H1 (cell line): ENCODE measurements around the gene CDKN1B. TPM values are rescaled to one million over a fixed set of nuclear protein-coding genes. Genes with fewer than 3 reads are reported as not detected.

Experiments
- CTCF ChIA-PET: fragments of 300-600 bp; sonication (Branson Sonifier 250); formaldehyde crosslinking; loops from one replicate; lab custom pipeline; 2021; ENCODE audit not compliant: partially characterized antibody; lab: Charles Lee
- POLR2A ChIA-PET: fragments of 300-600 bp; sonication (Branson Sonifier 250); formaldehyde crosslinking; loops from one replicate; lab custom pipeline; 2021; ENCODE audit warnings: inconsistent platforms; ENCODE audit not compliant: partially characterized antibody; lab: Charles Lee
- DNase-seq, 2 experiments: peaks; one replicate each; pipeline versions ENCODE4 v3.0.0 to v3.0.0-alpha.2; 2010 to 2022; ENCODE audit warnings: low spot score in 2 of 2, low read depth in 1 of 2, mixed read lengths in 1 of 2
- FAIRE-seq: peaks from 2 replicates; lab custom pipeline; 2011; peaks lifted over from hg19 to GRCh38; lab: Jason Lieb, UNC
- H2AFZ ChIP-seq: 2 replicates; pipeline ENCODE4 v1.8.1; 2012; ENCODE audit warnings: low read length, inconsistent platforms
- H2AK5ac ChIP-seq: 2 replicates; pipeline ENCODE4 v1.6.1; 2013; ENCODE audit warnings: low read depth, low read length
- H2BK120ac ChIP-seq: replicated peaks from 2 replicates; pipeline ENCODE3; 2013; ENCODE audit warnings: low read depth, low read length, inconsistent platforms
- H2BK12ac ChIP-seq: 2 replicates; pipeline ENCODE4 v1.6.1; 2013; ENCODE audit warnings: low read depth, low read length
- H2BK15ac ChIP-seq: 2 replicates; pipeline ENCODE4 v1.6.1; 2013; ENCODE audit warnings: low read length
- H2BK20ac ChIP-seq: 2 replicates; pipeline ENCODE4 v1.6.1; 2013; ENCODE audit warnings: low read length
- H2BK5ac ChIP-seq: 2 replicates; pipeline ENCODE4 v1.6.1; 2013; ENCODE audit warnings: low read depth, low read length
- H3K14ac ChIP-seq: 2 replicates; pipeline ENCODE4 v1.6.1; 2013; ENCODE audit warnings: inconsistent platforms; ENCODE audit not compliant: insufficient read length
- H3K18ac ChIP-seq: 2 replicates; pipeline ENCODE4 v1.6.1; 2013; ENCODE audit warnings: low read length; ENCODE audit errors: extremely low read depth
- H3K23ac ChIP-seq: 2 replicates; pipeline ENCODE4 v1.6.1; 2013; ENCODE audit warnings: inconsistent platforms; ENCODE audit not compliant: insufficient read length
- H3K23me2 ChIP-seq: 2 replicates; pipeline ENCODE4 v1.6.1; 2013; ENCODE audit warnings: low read depth, low read length
- H3K27ac ChIP-seq: 2 replicates; pipeline ENCODE4 v1.6.1; 2011; ENCODE audit warnings: low read depth, low read length, inconsistent platforms
- H3K27me3 ChIP-seq, 4 experiments: replicated peaks in 1 of 4; 1 replicate in 1 of 4; 2 replicates in 3 of 4; pipeline versions ENCODE4 v1.6.1 to v1.8.1; 2011 to 2013; ENCODE audit warnings: low read length in 3 of 4, mild to moderate bottlenecking in 3 of 4, inconsistent platforms in 2 of 4, mixed read lengths in 2 of 4, moderate library complexity in 1 of 4; ENCODE audit not compliant: control insufficient read depth in 3 of 4, insufficient read depth in 3 of 4; ENCODE audit errors: extremely low read depth in 1 of 4
- H3K36me3 ChIP-seq, 4 experiments: 2 replicates each; pipeline versions ENCODE4 v1.6.1 to v1.8.1; 2011 to 2013; ENCODE audit warnings: mild to moderate bottlenecking in 4 of 4, low read length in 3 of 4, moderate library complexity in 2 of 4, control low read depth in 1 of 4, inconsistent platforms in 1 of 4; ENCODE audit not compliant: insufficient read depth in 4 of 4, control insufficient read depth in 2 of 4
- H3K4ac ChIP-seq: replicated peaks from 2 replicates; pipeline ENCODE3; 2013; ENCODE audit warnings: low read length, low read depth, mixed read lengths, inconsistent platforms; ENCODE audit not compliant: insufficient read length
- H3K4me1 ChIP-seq, 4 experiments: replicated peaks in 1 of 4; 1 replicate in 1 of 4; 2 replicates in 3 of 4; pipeline versions ENCODE4 v1.6.1 to v1.8.1; 2011 to 2013; ENCODE audit warnings: low read length in 3 of 4, inconsistent platforms in 2 of 4, mixed read lengths in 1 of 4; ENCODE audit not compliant: insufficient read depth in 4 of 4, control insufficient read depth in 3 of 4
- H3K4me2 ChIP-seq, 2 experiments: 2 replicates each; pipeline versions ENCODE4 v1.6.1 to v1.8.1; 2011 to 2013; ENCODE audit warnings: low read depth in 2 of 2, low read length in 2 of 2, control low read depth in 1 of 2, inconsistent platforms in 1 of 2, mild to moderate bottlenecking in 1 of 2; ENCODE audit not compliant: insufficient read depth in 1 of 2
- H3K4me3 ChIP-seq, 4 experiments: fragments of 200-600, 300-600 bp in 1 of 4; sonication (generic), shearing (Covaris generic), sonication (Bioruptor Twin) in 1 of 4; 2 replicates each; pipeline versions ENCODE4 v1.5.1 to v1.8.1; 2011 to 2016; ENCODE audit warnings: low read length in 4 of 4, low read depth in 3 of 4, control low read depth in 2 of 4, inconsistent platforms in 2 of 4, mild to moderate bottlenecking in 2 of 4, mixed read lengths in 1 of 4, moderate library complexity in 1 of 4; ENCODE audit not compliant: insufficient read depth in 2 of 4; ENCODE audit errors: extremely low read depth in 1 of 4
- H3K56ac ChIP-seq: replicated peaks from 2 replicates; pipeline ENCODE3; 2013; ENCODE audit warnings: low read depth, mild to moderate bottlenecking, mixed read lengths, low read length, inconsistent platforms; ENCODE audit not compliant: insufficient read length
- H3K79me1 ChIP-seq: 2 replicates; pipeline ENCODE4 v1.6.1; 2013; ENCODE audit warnings: low read depth, low read length, control low read depth
- H3K79me2 ChIP-seq, 2 experiments: 2 replicates each; pipeline versions ENCODE4 v1.6.1 to v1.8.1; 2012 to 2013; ENCODE audit warnings: low read length in 2 of 2, mild to moderate bottlenecking in 2 of 2, inconsistent platforms in 1 of 2; ENCODE audit not compliant: insufficient read depth in 2 of 2, control insufficient read depth in 1 of 2
- H3K9ac ChIP-seq, 4 experiments: replicated peaks in 1 of 4; 1 replicate in 1 of 4; 2 replicates in 3 of 4; pipeline versions ENCODE4 v1.6.1 to v1.8.1; 2011 to 2013; ENCODE audit warnings: low read depth in 3 of 4, low read length in 3 of 4, control low read depth in 2 of 4, mild to moderate bottlenecking in 2 of 4, moderate library complexity in 2 of 4, inconsistent platforms in 1 of 4; ENCODE audit errors: extremely low read depth in 1 of 4
- H3K9me3 ChIP-seq, 2 experiments: 2 replicates each; pipeline versions ENCODE4 v1.6.1 to v1.8.1; 2012 to 2013; ENCODE audit warnings: mild to moderate bottlenecking in 2 of 2, moderate library complexity in 2 of 2, control low read depth in 1 of 2, inconsistent platforms in 1 of 2, low read depth in 1 of 2, low read length in 1 of 2, mixed read lengths in 1 of 2; ENCODE audit not compliant: insufficient read depth in 2 of 2
- H4K20me1 ChIP-seq, 2 experiments: replicated peaks in 1 of 2; 2 replicates each; pipeline versions ENCODE3 to v1.8.1; 2011 to 2013; ENCODE audit warnings: inconsistent platforms in 2 of 2, low read length in 2 of 2, mild to moderate bottlenecking in 1 of 2; ENCODE audit not compliant: insufficient read depth in 2 of 2, control insufficient read depth in 1 of 2
- H4K5ac ChIP-seq: 2 replicates; pipeline ENCODE4 v1.6.1; 2013; ENCODE audit warnings: low read length, low read depth, mixed read lengths, inconsistent platforms; ENCODE audit not compliant: insufficient read length
- H4K8ac ChIP-seq: 2 replicates; pipeline ENCODE4 v1.8.0; 2013; ENCODE audit warnings: mild to moderate bottlenecking, moderate library complexity, low read length, inconsistent platforms; ENCODE audit not compliant: insufficient read depth; ENCODE audit errors: extremely low read depth
- H4K91ac ChIP-seq: replicated peaks from 2 replicates; pipeline ENCODE3; 2013; ENCODE audit warnings: low read length, mixed read lengths, inconsistent platforms; ENCODE audit not compliant: insufficient read length
- CEBPB ChIP-seq: IDR thresholded peaks from 2 replicates; pipeline ENCODE4 v1.6.1; 2012; ENCODE audit warnings: low read depth, low read length
- CHD2 ChIP-seq: IDR thresholded peaks from 2 replicates; pipeline ENCODE4 v1.6.1; 2012; ENCODE audit warnings: low read length, improper control_type of control experiment
- CTCF ChIP-seq, 3 experiments: IDR thresholded peaks; 1 replicate in 2 of 3; 2 replicates in 1 of 3; pipeline versions ENCODE4 v1.5.1 to v1.6.1; 2011; ENCODE audit warnings: low read length in 3 of 3, mild to moderate bottlenecking in 3 of 3, inconsistent platforms in 2 of 3, low read depth in 1 of 3, moderate library complexity in 1 of 3; ENCODE audit not compliant: insufficient read depth in 1 of 3; ENCODE audit errors: control extremely low read depth in 1 of 3
- EGR1 ChIP-seq: IDR thresholded peaks from 2 replicates; pipeline ENCODE4 v1.6.1; 2011; ENCODE audit warnings: low read depth, low read length, borderline replicate concordance
- EP300 ChIP-seq, 2 experiments: IDR thresholded peaks; 1 replicate in 1 of 2; 2 replicates in 1 of 2; pipeline ENCODE4 v1.6.1; 2011 to 2012; ENCODE audit warnings: low read depth in 2 of 2, low read length in 2 of 2, mild to moderate bottlenecking in 2 of 2, borderline replicate concordance in 1 of 2, inconsistent platforms in 1 of 2, moderate library complexity in 1 of 2
- EZH2 ChIP-seq: fragments of 200-600 bp; sonication (generic); IDR thresholded peaks from 2 replicates; pipeline ENCODE4 v1.7.1; 2012; ENCODE audit warnings: low read depth, mild to moderate bottlenecking, moderate library complexity, low read length, inconsistent platforms; ENCODE audit not compliant: severe bottlenecking
- MAFK ChIP-seq: IDR thresholded peaks from 2 replicates; pipeline ENCODE4 v1.6.1; 2012; ENCODE audit warnings: low read depth, mild to moderate bottlenecking, improper control_type of control experiment, low read length
- POLR2A ChIP-seq, 2 experiments: IDR thresholded peaks; 1 replicate in 1 of 2; 2 replicates in 1 of 2; pipeline ENCODE4 v1.6.1; 2011; ENCODE audit warnings: low read depth in 2 of 2, low read length in 2 of 2, mild to moderate bottlenecking in 2 of 2; ENCODE audit errors: control extremely low read depth in 1 of 2
- RFX5 ChIP-seq: IDR thresholded peaks from 2 replicates; pipeline ENCODE4 v1.6.1; 2011; ENCODE audit warnings: low read depth, low read length, improper control_type of control experiment, borderline replicate concordance
- SIX5 ChIP-seq: IDR thresholded peaks from 2 replicates; pipeline ENCODE4 v1.6.1; 2011; ENCODE audit warnings: mild to moderate bottlenecking, low read depth, low read length
- TCF12 ChIP-seq: IDR thresholded peaks from 2 replicates; pipeline ENCODE4 v1.6.1; 2011; ENCODE audit warnings: low read depth, mild to moderate bottlenecking, low read length
- WGBS, 2 experiments: shearing (Covaris generic) in 1 of 2; methylation state at CpG; one replicate each; pipeline versions ENCODE4 v1.1.6 to v1.1.7; 2013 to 2015; ENCODE audit warnings: low lambda C conversion rate in 2 of 2, mixed read lengths in 2 of 2, inconsistent platforms in 1 of 2, low coverage in 1 of 2, missing lambda C conversion rate in 1 of 2; ENCODE audit not compliant: insufficient replicate concordance in 2 of 2, insufficient coverage in 1 of 2, insufficient read length in 1 of 2; ENCODE audit errors: extremely low coverage in 1 of 2, missing lambda C conversion rate in 1 of 2; 5-methylcytosine and 5-hydroxymethylcytosine counted together
- polyA plus RNA-seq, 7 experiments: library from polyadenylated mRNA; depleted of rRNA in 3 of 7; stranded (reverse) in 5 of 7; unstranded in 2 of 7; fragments of >200 nt in 5 of 7; fragments of 200-250 nt in 2 of 7; gene quantifications; 1 replicate in 5 of 7; 2 replicates in 1 of 7; 4 replicates in 1 of 7; pipeline versions ENCODE4 v1.2.1 to v1.2.3, GENCODE V29; 2011 to 2013; ENCODE audit warnings: missing spikeins in 2 of 7, mixed read lengths in 2 of 7
- total RNA-seq: library from RNA; stranded (reverse); fragmentation: NEBNext Ultra II Directional; extraction: Animal tissue kit (Norgen Biotek cat#: 25700); gene quantifications from 2 replicates; pipeline ENCODE4 v1.2.1, GENCODE V29; 2021

CDKN1B gene
- total and polyA plus RNA-seq, 2 of the 8 experiments (the other 6 are each of a cell fraction or from before 2014, with no cell fraction given): 6.5 to 27.2 TPM

GRCh38 chr12:12705838-12706520, 11.2 kb upstream of the CDKN1B start:
- no peak for DNase-seq
- Histone ChIP-seq H2AFZ (no peak overlapping the region), H3K18ac (no peak overlapping the region), H3K23ac (no peak overlapping the region), H4K20me1 (no peaks in the 10 kb centered on the region), H2AK5ac (no peak overlapping the region), H4K91ac (no peak overlapping the region), H3K79me2 (no peaks in the 10 kb centered on the region), H3K14ac (no peak overlapping the region), H3K27me3 (no peaks in the 10 kb centered on the region), H3K36me3 (no peaks in the 10 kb centered on the region), H3K9me3 (no peaks in the 10 kb centered on the region), H3K9ac (no peak overlapping the region), H3K56ac (no peak overlapping the region), H4K5ac (no peak overlapping the region), H2BK120ac (no peak overlapping the region), H2BK20ac (no peak overlapping the region), H3K4me2 (no peak overlapping the region), H2BK12ac (no peak overlapping the region), H3K27ac (no peak overlapping the region), H3K4me3 (no peak overlapping the region), H3K23me2 (no peaks in the 10 kb centered on the region), H3K4me1 (peaks cover 0 to 5% (median 2%) of the 10 kb centered on the region in 4 experiments; a peak in 4 of 7 replicates), H2BK15ac (no peak overlapping the region), H2BK5ac (no peak overlapping the region), H3K4ac (no peak overlapping the region), H4K8ac (no peak overlapping the region), H3K79me1 (no peaks in the 10 kb centered on the region)
- ChIA-PET CTCF (interaction anchor here (0.5 to 3.2 kb wide), 23 partner anchors 10 to 1631 kb away, joined by 3 to 23 read pairs (median 4); no protein-coding TSS in a partner anchor), POLR2A (interaction anchor here (0.7 to 1.0 kb wide), 2 partner anchors 48 to 135 kb away, joined by 3 read pairs; no protein-coding TSS in a partner anchor)
- 82% methylated on average over 1 of the region's 1 CpG; no CpG with 5 or more reads in 1 of the 2 experiments for WGBS, 2 experiments
- FAIRE-seq: no peak
- TF ChIP-seq CEBPB: no peak
- no peak for TF ChIP-seq POLR2A (IDR thresholded peaks at IDR 0.05; ENCODE audit: control extremely low read depth in 1 of 2, low read depth in 2 of 2, low read length in 2 of 2)
- TF ChIP-seq SIX5: no peak
- no peak for TF ChIP-seq CHD2
- TF ChIP-seq EP300 (IDR thresholded peaks at IDR 0.05; ENCODE audit: borderline replicate concordance in 1 of 2, low read depth in 2 of 2, low read length in 2 of 2): no peak
- no peak for TF ChIP-seq EZH2
- TF ChIP-seq MAFK: no peak
- no peak for TF ChIP-seq EGR1
- no peak for TF ChIP-seq CTCF (IDR thresholded peaks at IDR 0.05; ENCODE audit: control extremely low read depth in 1 of 3, insufficient read depth in 1 of 3, low read depth in 1 of 3, low read length in 3 of 3)
- TF ChIP-seq RFX5: no peak
- TF ChIP-seq TCF12: no peak
